ENCODE results near the gene CD82.

CD82 gene

DNA sequence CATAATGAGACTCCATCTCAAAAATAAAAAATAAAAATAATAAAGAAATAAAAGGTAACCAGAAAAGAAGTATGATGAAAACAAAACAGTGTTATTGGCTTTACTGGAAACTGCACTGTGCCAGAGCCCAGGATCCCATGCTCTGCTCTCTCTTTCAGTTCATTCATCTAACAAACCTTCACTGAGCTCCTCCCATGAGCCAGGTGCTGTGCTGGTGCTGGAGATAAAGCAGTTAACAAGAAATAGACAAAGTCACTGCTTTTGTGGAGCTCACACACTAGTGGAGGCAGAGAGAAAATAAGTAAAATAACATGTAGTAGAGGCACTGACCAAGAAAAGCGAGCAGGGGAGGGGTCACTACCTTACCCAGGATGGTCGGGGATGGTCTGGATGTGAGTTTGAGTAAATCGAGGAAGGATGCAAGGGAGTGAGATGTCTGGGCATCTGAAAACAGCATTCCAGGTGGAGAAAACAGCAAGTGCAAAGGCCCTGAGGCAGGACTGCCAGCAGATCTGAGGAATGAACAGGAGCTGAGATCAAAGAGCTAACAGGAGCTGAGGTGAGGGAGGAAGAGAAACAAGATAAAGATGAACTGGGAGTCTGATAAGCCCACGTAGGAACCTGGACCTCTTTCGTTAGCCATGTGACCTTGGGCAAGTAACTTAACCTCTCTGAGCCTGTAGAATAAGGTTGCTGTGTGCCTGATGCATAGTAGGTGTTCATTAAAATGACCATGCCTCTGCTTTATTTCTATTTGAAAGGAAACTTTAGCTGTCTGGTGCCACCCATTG, 31.3 kb upstream of the CD82 start:
- H3K4me3 ChIP-seq (replicated peaks; ENCODE audit: low read depth, low read length): no peak overlapping the region
- no peak for DNase-seq (ENCODE audit: extremely low read depth, low read depth)
- TF ChIP-seq, protein P1, sequence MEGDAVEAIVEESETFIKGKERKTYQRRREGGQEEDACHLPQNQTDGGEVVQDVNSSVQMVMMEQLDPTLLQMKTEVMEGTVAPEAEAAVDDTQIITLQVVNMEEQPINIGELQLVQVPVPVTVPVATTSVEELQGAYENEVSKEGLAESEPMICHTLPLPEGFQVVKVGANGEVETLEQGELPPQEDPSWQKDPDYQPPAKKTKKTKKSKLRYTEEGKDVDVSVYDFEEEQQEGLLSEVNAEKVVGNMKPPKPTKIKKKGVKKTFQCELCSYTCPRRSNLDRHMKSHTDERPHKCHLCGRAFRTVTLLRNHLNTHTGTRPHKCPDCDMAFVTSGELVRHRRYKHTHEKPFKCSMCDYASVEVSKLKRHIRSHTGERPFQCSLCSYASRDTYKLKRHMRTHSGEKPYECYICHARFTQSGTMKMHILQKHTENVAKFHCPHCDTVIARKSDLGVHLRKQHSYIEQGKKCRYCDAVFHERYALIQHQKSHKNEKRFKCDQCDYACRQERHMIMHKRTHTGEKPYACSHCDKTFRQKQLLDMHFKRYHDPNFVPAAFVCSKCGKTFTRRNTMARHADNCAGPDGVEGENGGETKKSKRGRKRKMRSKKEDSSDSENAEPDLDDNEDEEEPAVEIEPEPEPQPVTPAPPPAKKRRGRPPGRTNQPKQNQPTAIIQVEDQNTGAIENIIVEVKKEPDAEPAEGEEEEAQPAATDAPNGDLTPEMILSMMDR (IDR thresholded peaks at IDR 0.05; ENCODE audit: low read depth, low read length, missing control alignments): no peak

DNA sequence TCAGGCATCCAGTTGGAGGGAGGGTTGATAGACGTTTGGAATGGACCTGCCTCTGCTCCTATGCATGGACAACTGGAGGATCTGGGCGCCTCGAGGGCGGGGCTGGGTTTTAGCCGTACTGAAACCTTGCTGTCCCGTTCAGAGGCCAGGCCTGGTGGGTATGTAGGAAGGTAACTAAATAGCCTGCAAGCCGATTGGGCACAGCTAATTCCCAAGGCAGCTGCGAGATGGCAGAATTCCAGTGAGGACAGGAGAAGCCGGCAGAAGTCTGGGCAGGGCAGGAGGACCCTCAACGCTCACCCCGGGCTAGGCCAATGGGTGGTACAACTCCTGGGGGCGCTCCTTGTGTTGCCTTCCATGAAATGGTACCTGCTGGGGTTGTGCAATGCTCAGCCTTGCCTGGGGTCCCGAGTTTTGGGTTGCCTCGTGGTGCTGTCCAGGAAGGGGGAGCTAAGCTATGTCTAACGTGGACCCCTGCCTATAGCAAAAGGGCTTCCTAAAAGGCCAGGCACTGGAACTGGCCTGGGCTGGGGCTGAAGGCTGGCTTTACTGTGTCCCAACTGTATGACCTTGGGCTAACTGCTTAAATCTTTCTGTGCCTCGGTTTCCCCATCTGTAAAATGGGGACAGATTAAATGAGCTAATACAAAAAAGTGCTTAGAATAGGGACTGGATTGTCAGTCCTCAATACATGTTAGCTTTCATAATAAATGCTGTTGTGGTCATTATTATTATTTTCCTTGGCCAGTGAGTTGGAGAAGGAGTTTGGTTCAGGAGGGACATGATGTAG, 30.1 kb upstream of the CD82 start:
- no peak overlapping the region for H3K4me3 ChIP-seq (replicated peaks; ENCODE audit: low read depth, low read length)
- TF ChIP-seq, protein P1 (IDR thresholded peaks at IDR 0.05; ENCODE audit: low read depth, low read length, missing control alignments): no peak
- DNase-seq (ENCODE audit: extremely low read depth, low read depth): no peak

DNA sequence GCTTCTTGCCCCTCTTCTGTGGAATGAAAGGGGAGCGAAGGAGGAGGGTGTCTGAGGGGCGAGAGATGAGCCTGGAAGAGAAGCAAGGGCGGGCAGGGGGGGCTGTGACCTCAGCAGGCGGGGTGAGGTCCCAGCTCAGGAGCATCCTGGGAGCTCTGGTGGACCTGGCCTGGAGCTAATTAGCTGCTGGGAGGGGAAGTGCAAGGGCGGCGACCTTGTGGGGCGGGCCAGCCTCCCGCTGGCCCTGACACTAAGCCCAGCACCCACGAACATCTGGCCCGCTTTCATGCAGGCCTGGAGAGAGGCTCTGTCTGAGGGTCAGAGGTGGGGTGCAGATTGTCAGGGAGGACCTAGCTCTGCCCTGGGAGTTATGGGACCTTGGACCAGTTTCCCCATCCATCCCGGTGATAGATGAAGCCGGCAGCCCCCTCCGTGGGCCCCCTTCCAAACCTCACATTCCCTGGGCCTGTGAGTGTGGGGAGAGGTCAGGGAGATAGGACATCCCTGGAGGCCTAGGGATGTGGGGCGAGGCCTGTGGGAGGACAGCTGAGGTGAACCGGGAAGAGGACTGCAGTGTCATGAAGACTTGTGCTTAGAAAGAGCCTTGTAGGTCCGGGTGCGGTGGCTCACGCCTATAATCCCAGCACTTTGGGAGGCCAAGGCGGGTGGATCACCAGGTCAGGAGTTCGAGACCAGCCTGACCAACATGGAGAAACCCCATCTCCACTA, 28.5 kb upstream of the CD82 start:
- TF ChIP-seq, protein P1 (IDR thresholded peaks at IDR 0.05; ENCODE audit: low read depth, low read length, missing control alignments): no peak
- H3K4me3 ChIP-seq (replicated peaks; ENCODE audit: low read depth, low read length): no peak overlapping the region
- no peak for DNase-seq (ENCODE audit: extremely low read depth, low read depth)

DNA sequence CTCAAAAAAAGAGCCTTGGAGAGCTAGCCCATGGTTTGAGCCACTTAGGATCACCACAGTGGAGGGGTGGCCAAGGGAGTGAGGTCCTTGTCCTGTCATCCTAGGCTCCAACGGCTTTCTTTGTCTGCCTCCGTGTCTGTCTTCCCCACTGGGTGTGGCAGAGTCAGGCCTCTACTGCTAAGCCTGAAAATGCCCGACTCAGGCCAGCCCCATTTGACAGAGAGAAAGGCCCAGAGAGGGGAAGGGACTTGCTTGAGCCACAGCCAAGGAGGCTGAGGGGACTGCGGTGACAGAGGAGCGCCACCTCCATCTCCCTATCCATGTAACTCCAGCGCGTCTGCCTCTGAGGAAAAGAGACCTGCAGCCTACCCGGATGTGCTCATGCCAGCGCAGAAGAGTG, 27.8 kb upstream of the CD82 start:
- no peak overlapping the region for H3K4me3 ChIP-seq (replicated peaks; ENCODE audit: low read depth, low read length)
- DNase-seq (ENCODE audit: extremely low read depth, low read depth): no peak
- TF ChIP-seq, protein P1 (IDR thresholded peaks at IDR 0.05; ENCODE audit: low read depth, low read length, missing control alignments): no peak

DNA sequence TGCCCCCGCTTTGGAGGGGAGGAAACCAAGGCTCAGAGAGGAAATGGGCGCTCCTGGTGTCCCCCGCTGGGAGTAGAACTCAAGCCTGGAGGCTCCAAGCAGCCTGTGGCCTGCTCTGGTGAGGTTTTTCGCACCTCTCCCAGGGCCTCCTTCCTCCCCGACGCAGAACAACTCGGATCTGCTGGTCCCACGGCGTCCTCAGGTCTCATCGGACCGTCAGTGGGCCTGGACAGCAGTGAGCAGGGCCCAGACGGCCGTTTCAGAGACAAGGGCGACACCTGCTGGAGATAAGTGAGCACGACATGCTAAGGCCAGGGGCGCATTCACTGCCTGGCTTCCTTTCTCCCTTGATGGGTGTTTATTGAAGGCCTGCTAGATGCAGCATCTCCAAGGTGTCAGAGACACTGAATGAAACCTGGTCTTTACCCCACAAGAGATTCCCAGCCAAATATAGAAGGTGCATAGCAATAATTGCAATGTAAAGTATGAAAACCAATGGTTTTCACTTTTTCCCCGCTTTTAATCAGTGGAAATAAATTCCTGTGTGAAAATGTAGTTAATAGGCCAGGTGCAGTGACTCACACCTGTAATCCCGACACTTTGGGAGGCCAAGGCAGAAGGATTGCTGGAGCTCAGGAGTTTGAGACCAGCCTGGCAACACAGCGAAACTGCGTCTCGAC, 26.9 kb upstream of the CD82 start:
- TF ChIP-seq, protein P1 (IDR thresholded peaks at IDR 0.05; ENCODE audit: low read depth, low read length, missing control alignments): peak; percentile 88
- no peak for DNase-seq (ENCODE audit: extremely low read depth, low read depth)
- H3K4me3 ChIP-seq (replicated peaks; ENCODE audit: low read depth, low read length): no peak overlapping the region

DNA sequence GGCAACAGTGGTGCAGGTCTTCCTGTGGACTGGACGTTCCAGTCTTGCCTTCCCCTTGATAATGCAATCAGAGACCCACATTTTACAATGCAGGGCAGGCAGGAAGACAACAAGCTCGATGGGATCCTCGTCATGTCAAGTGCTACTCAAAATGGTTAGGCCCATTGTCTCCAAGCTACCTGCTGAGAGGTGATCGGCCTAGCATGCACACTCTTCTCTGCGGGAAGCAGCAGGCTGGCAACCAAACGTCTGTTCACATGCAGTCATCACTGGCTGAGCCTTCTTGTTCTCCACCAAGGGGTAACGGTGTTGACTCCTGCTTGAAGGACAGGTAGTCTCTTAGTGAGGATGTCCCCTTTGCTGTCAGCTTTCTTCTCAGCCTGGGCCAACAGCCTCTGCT, 25.5 kb upstream of the CD82 start:
- no peak for DNase-seq (ENCODE audit: extremely low read depth, low read depth)
- TF ChIP-seq, protein P1 (IDR thresholded peaks at IDR 0.05; ENCODE audit: low read depth, low read length, missing control alignments): no peak
- no peak overlapping the region for H3K4me3 ChIP-seq (replicated peaks; ENCODE audit: low read depth, low read length)

Data from HFF-Myc (cell line).